Muscle layer of duodenum (tissue), 2 donors: ENCODE results near the gene DNM2.

Source experiments
- H3K27ac ChIP-seq: one replicate; pipeline ENCODE4 v1.7.0; 2013; ENCODE audit warnings: mild to moderate bottlenecking, low read length
- H3K27me3 ChIP-seq: one replicate; pipeline ENCODE4 v1.7.0; 2013; ENCODE audit warnings: low read depth, mild to moderate bottlenecking, control low read depth, low read length
- H3K36me3 ChIP-seq, 2 donors: one replicate each; pipeline ENCODE4 v1.7.0; 2013; ENCODE audit warnings: low read length in 2 of 2, control low read depth in 1 of 2, mild to moderate bottlenecking in 1 of 2; ENCODE audit not compliant: insufficient read depth in 2 of 2, control insufficient read depth in 1 of 2
- H3K4me1 ChIP-seq, 2 donors: one replicate each; pipeline ENCODE4 v1.7.0; 2013; ENCODE audit warnings: low read length in 2 of 2, mild to moderate bottlenecking in 2 of 2, control low read depth in 1 of 2, moderate library complexity in 1 of 2; ENCODE audit not compliant: insufficient read depth in 2 of 2, control insufficient read depth in 1 of 2
- H3K4me3 ChIP-seq, 2 donors: one replicate each; pipeline ENCODE4 v1.7.0; 2013; ENCODE audit warnings: low read length in 2 of 2, low read depth in 1 of 2, mild to moderate bottlenecking in 1 of 2
- H3K9me3 ChIP-seq, 2 donors: one replicate each; pipeline ENCODE4 v1.7.0; 2013; ENCODE audit warnings: low read length in 2 of 2, control low read depth in 1 of 2, mild to moderate bottlenecking in 1 of 2; ENCODE audit not compliant: control insufficient read depth in 1 of 2
- donor health status: healthy.

Gene DNM2

GRCh38 chr19:10767726-10768125 lies 49.8 kb downstream of the DNM2 start:
- Histone ChIP-seq H3K36me3 (peaks cover 4 to 9% of the 10 kb centered on the region in 2 donors), H3K4me1 (peaks cover 20 to 45% of the 10 kb centered on the region in 2 donors), H3K4me3 (no peak overlapping the region), H3K9me3 (no peaks in the 10 kb centered on the region), H3K27ac (no peak overlapping the region), H3K27me3 (no peaks in the 10 kb centered on the region)

GRCh38 chr19:10768369-10768768 lies 50.5 kb downstream of the DNM2 start:
- peaks cover 20 to 43% of the 10 kb centered on the region in 2 donors for H3K4me1 ChIP-seq
- H3K9me3 ChIP-seq, result no peaks in the 10 kb centered on the region
- H3K36me3 ChIP-seq, result peaks cover 4 to 11% of the 10 kb centered on the region in 2 donors
- no peaks in the 10 kb centered on the region for H3K27me3 ChIP-seq
- no peak overlapping the region for H3K27ac ChIP-seq
- no peak overlapping the region for H3K4me3 ChIP-seq

- Histone ChIP-seq H3K4me1 (peaks cover 20 to 43% of the 10 kb centered on the region in 2 donors), H3K27me3 (no peaks in the 10 kb centered on the region), H3K27ac (no peak overlapping the region), H3K36me3 (peaks cover 4 to 15% of the 10 kb centered on the region in 2 donors), H3K4me3 (no peak overlapping the region), H3K9me3 (no peaks in the 10 kb centered on the region)
Observed at GRCh38 chr19:10768936-10769335, 51.1 kb downstream of the DNM2 start.

- H3K36me3 ChIP-seq, result peaks cover 4 to 18% of the 10 kb centered on the region in 2 donors
- no peak overlapping the region for H3K4me3 ChIP-seq
- H3K4me1 ChIP-seq, result peaks cover 20 to 43% of the 10 kb centered on the region in 2 donors
Observed at GRCh38 chr19:10769533-10770491, 51.9 kb downstream of the DNM2 start.

GRCh38 chr19:10773969-10774368 lies 56.1 kb downstream of the DNM2 start:
- no peaks in the 10 kb centered on the region for H3K27me3 ChIP-seq
- H3K4me3 ChIP-seq, result no peak overlapping the region
- H3K36me3 ChIP-seq, result peaks cover 25 to 38% of the 10 kb centered on the region in 2 donors
- peaks cover 11 to 19% of the 10 kb centered on the region in 2 donors for H3K4me1 ChIP-seq
- no peak overlapping the region for H3K27ac ChIP-seq
- no peaks in the 10 kb centered on the region for H3K9me3 ChIP-seq

More at GRCh38 chr19:10769533-10770491, 51.9 kb downstream of the DNM2 start:
- Histone ChIP-seq H3K27me3 (no peaks in the 10 kb centered on the region), H3K27ac (no peak overlapping the region), H3K9me3 (no peaks in the 10 kb centered on the region)

- Histone ChIP-seq H3K36me3 (peaks cover 29 to 43% of the 10 kb centered on the region in 2 donors), H3K27me3 (no peaks in the 10 kb centered on the region)
Observed at GRCh38 chr19:10774893-10775292, 57.0 kb downstream of the DNM2 start.

GRCh38 chr19:10776900-10777650 lies 59.2 kb downstream of the DNM2 start:
- Histone ChIP-seq H3K4me1 (no peaks in the 10 kb centered on the region), H3K36me3 (peaks cover 36 to 63% of the 10 kb centered on the region in 2 donors), H3K27me3 (no peaks in the 10 kb centered on the region), H3K4me3 (no peak overlapping the region), H3K27ac (peak overlapping the region; percentile 49), H3K9me3 (no peaks in the 10 kb centered on the region)

More at GRCh38 chr19:10774893-10775292, 57.0 kb downstream of the DNM2 start:
- Histone ChIP-seq H3K9me3 (no peaks in the 10 kb centered on the region), H3K4me3 (no peak overlapping the region), H3K27ac (no peak overlapping the region), H3K4me1 (peaks cover 3 to 9% of the 10 kb centered on the region in 2 donors)

GRCh38 chr19:10780368-10780767 lies 62.5 kb downstream of the DNM2 start:
- H3K27ac ChIP-seq, result peak overlapping the region; percentile 67
- H3K4me1 ChIP-seq, result no peaks in the 10 kb centered on the region
- H3K27me3 ChIP-seq, result no peaks in the 10 kb centered on the region
- H3K4me3 ChIP-seq, result no peak overlapping the region
- H3K36me3 ChIP-seq, result peaks cover 46 to 73% of the 10 kb centered on the region in 2 donors
- no peaks in the 10 kb centered on the region for H3K9me3 ChIP-seq

GRCh38 chr19:10782795-10783194 lies 64.9 kb downstream of the DNM2 start:
- peaks cover 44 to 74% of the 10 kb centered on the region in 2 donors for H3K36me3 ChIP-seq

GRCh38 chr19:10784257-10784656 lies 66.4 kb downstream of the DNM2 start:
- Histone ChIP-seq H3K36me3 (peaks cover 53 to 83% of the 10 kb centered on the region in 2 donors), H3K27ac (no peak overlapping the region), H3K4me3 (no peak overlapping the region), H3K27me3 (no peaks in the 10 kb centered on the region), H3K4me1 (no peaks in the 10 kb centered on the region), H3K9me3 (no peaks in the 10 kb centered on the region)

More at GRCh38 chr19:10782795-10783194, 64.9 kb downstream of the DNM2 start:
- Histone ChIP-seq H3K4me3 (no peak overlapping the region), H3K27me3 (no peaks in the 10 kb centered on the region), H3K9me3 (no peaks in the 10 kb centered on the region), H3K4me1 (no peaks in the 10 kb centered on the region), H3K27ac (no peak overlapping the region)

- Histone ChIP-seq H3K4me1 (no peaks in the 10 kb centered on the region), H3K27me3 (no peaks in the 10 kb centered on the region), H3K27ac (no peak overlapping the region), H3K4me3 (no peak overlapping the region), H3K36me3 (peaks cover 44 to 74% of the 10 kb centered on the region in 2 donors), H3K9me3 (no peaks in the 10 kb centered on the region)
Observed at GRCh38 chr19:10788146-10788545, 70.3 kb downstream of the DNM2 start.
